Neural cell (in vitro differentiated cells): ENCODE measurements around the gene PTPRT. TPM values are rescaled to one million over a fixed set of nuclear protein-coding genes. Genes with fewer than 3 reads are reported as not detected.

ENCODE experiments used
- H2AFZ ChIP-seq: fragments of 200-600, 300-800 bp; sonication (generic), shearing (Covaris generic); 2 replicates; pipeline ENCODE4 v1.6.0; 2014; ENCODE audit warnings: low read depth, mild to moderate bottlenecking, antibody characterized with exemption, low read length, moderate library complexity
- H3F3A ChIP-seq: fragments of 200-600 bp; shearing (Covaris generic); 2 replicates; pipeline ENCODE4 v1.6.1; 2016; ENCODE audit warnings: mild to moderate bottlenecking, moderate library complexity, mixed read lengths, antibody characterized with exemption, low read length; ENCODE audit not compliant: insufficient read depth, poor library complexity, severe bottlenecking
- H3K27ac ChIP-seq: fragments of 200-600, 300-800 bp; sonication (generic), shearing (Covaris generic); 2 replicates; pipeline ENCODE4 v1.5.1; 2014; ENCODE audit warnings: mild to moderate bottlenecking, low read length, moderate library complexity
- H3K27me3 ChIP-seq: fragments of 300-800, 200-600 bp; sonication (generic), shearing (Covaris generic); 2 replicates; pipeline ENCODE4 v1.6.0; 2014; ENCODE audit warnings: mild to moderate bottlenecking, low read depth, low read length, moderate library complexity; ENCODE audit not compliant: insufficient read depth
- H3K36me3 ChIP-seq: fragments of 300-800, 200-600 bp; sonication (generic), shearing (Covaris generic); 2 replicates; pipeline ENCODE4 v1.5.1; 2014; ENCODE audit warnings: mild to moderate bottlenecking, antibody characterized with exemption, low read length, moderate library complexity; ENCODE audit not compliant: insufficient read depth
- H3K4me2 ChIP-seq: fragments of 300-800, 200-600 bp; sonication (generic), shearing (Covaris generic); 2 replicates; pipeline ENCODE4 v1.6.0; 2014; ENCODE audit warnings: mild to moderate bottlenecking, low read length
- H3K4me3 ChIP-seq: fragments of 300-800, 200-600 bp; sonication (generic), shearing (Covaris generic); 2 replicates; pipeline ENCODE4 v1.5.1; 2014; ENCODE audit warnings: mild to moderate bottlenecking, low read length, moderate library complexity
- H3K79me2 ChIP-seq: fragments of 200-600 bp; shearing (Covaris generic); replicated peaks from 2 replicates; pipeline ENCODE4 v1.6.0; 2014; ENCODE audit warnings: mild to moderate bottlenecking, low read length, moderate library complexity; ENCODE audit not compliant: insufficient read depth
- H3K9ac ChIP-seq: fragments of 300-800, 200-600 bp; sonication (generic), shearing (Covaris generic); 2 replicates; pipeline ENCODE4 v1.6.1; 2016; ENCODE audit warnings: mild to moderate bottlenecking, low read length, mixed read lengths
- H3K9me2 ChIP-seq: fragments of 200-600 bp; shearing (Covaris generic); 2 replicates; pipeline ENCODE4 v1.6.1; 2016; ENCODE audit warnings: mild to moderate bottlenecking, low read length, mixed read lengths; ENCODE audit not compliant: insufficient read depth
- H3K9me3 ChIP-seq: fragments of 200-600, 300-800 bp; sonication (generic), shearing (Covaris generic); 2 replicates; pipeline ENCODE4 v1.6.1; 2016; ENCODE audit warnings: mild to moderate bottlenecking, mixed run types, low read length, moderate library complexity, mixed read lengths
- H4K20me1 ChIP-seq: fragments of 200-600 bp; shearing (Covaris generic); 2 replicates; pipeline ENCODE4 v1.6.1; 2016; ENCODE audit warnings: mild to moderate bottlenecking, mixed run types; ENCODE audit not compliant: insufficient read depth
- CTCF ChIP-seq: fragments of 450-650 bp; IDR thresholded peaks from 2 replicates; pipeline ENCODE4 v1.5.1; 2014; ENCODE audit warnings: antibody characterized with exemption, mild to moderate bottlenecking, moderate library complexity; ENCODE audit not compliant: poor library complexity, severe bottlenecking
- EP300 ChIP-seq: fragments of 450-650 bp; conservative IDR thresholded peaks from 2 replicates; pipeline ENCODE4 v1.6.1; 2014; ENCODE audit warnings: antibody characterized with exemption, mild to moderate bottlenecking, moderate library complexity; ENCODE audit not compliant: poor library complexity, severe bottlenecking
- EZH2 ChIP-seq: fragments of 200-600, 300-800 bp; shearing (Covaris generic), sonication (generic); IDR thresholded peaks from 2 replicates; pipeline ENCODE4 v1.6.1; 2014; ENCODE audit warnings: antibody characterized with exemption, low read length, borderline replicate concordance, mild to moderate bottlenecking; ENCODE audit not compliant: insufficient read depth, poor library complexity, severe bottlenecking
- MXI1 ChIP-seq: fragments of 450-650 bp; conservative IDR thresholded peaks from 2 replicates; pipeline ENCODE4 v1.6.1; 2014; ENCODE audit warnings: antibody characterized with exemption, mild to moderate bottlenecking; ENCODE audit not compliant: poor library complexity, severe bottlenecking
- POLR2AphosphoS5 ChIP-seq: IDR thresholded peaks from 2 replicates; pipeline ENCODE4 v1.6.1; 2012
- RAD21 ChIP-seq: fragments of 450-650 bp; conservative IDR thresholded peaks from 2 replicates; pipeline ENCODE4 v1.6.1; 2014; ENCODE audit warnings: antibody characterized with exemption, mild to moderate bottlenecking, moderate library complexity
- REST ChIP-seq: IDR thresholded peaks from 2 replicates; pipeline ENCODE4 v1.6.1; 2012; ENCODE audit warnings: borderline replicate concordance
- SMC3 ChIP-seq: fragments of 450-650 bp; conservative IDR thresholded peaks from 2 replicates; pipeline ENCODE4 v1.6.1; 2014; ENCODE audit warnings: antibody characterized with exemption, mild to moderate bottlenecking, moderate library complexity; ENCODE audit not compliant: poor library complexity
- TAF1 ChIP-seq: IDR thresholded peaks from 2 replicates; pipeline ENCODE4 v1.6.1; 2012; ENCODE audit warnings: low read depth
- polyA plus RNA-seq: library from polyadenylated mRNA; depleted of rRNA; stranded (reverse); fragments of >200 nt; gene quantifications from 2 replicates; pipeline ENCODE4 v1.2.3, GENCODE V29; 2014

The PTPRT gene
- polyA plus RNA-seq, 1 donor from 2014 or later = 9.2 TPM

- H3K36me3 ChIP-seq = no peaks in the 10 kb centered on the region
- no peaks in the 10 kb centered on the region for H3K9me2 ChIP-seq
- no peak overlapping the region for H3K4me2 ChIP-seq
- no peaks in the 10 kb centered on the region for H3K27me3 ChIP-seq
- no peaks in the 10 kb centered on the region for H3K9me3 ChIP-seq
- no peak overlapping the region for H3K27ac ChIP-seq
- no peaks in the 10 kb centered on the region for H3F3A ChIP-seq
- H3K4me3 ChIP-seq = no peak overlapping the region
- H4K20me1 ChIP-seq = no peaks in the 10 kb centered on the region
- H3K79me2 ChIP-seq = no peaks in the 10 kb centered on the region
- no peak overlapping the region for H3K9ac ChIP-seq
- TF ChIP-seq SMC3 (no peak), CTCF (no peak), TAF1 (no peak), MXI1 (no peak), EP300 (no peak), RAD21 (no peak)
- no peak overlapping the region for H2AFZ ChIP-seq
These were observed 1016.3 kb downstream of the PTPRT start for GRCh38 chr20:42173440-42173839.

- Histone ChIP-seq H3K36me3 (no peaks in the 10 kb centered on the region), H3F3A (no peaks in the 10 kb centered on the region), H3K4me3 (no peak overlapping the region), H3K27ac (no peak overlapping the region), H3K4me2 (no peak overlapping the region), H4K20me1 (no peaks in the 10 kb centered on the region), H3K9ac (no peak overlapping the region), H3K9me3 (no peaks in the 10 kb centered on the region), H3K79me2 (no peaks in the 10 kb centered on the region), H2AFZ (no peak overlapping the region), H3K9me2 (no peaks in the 10 kb centered on the region), H3K27me3 (no peaks in the 10 kb centered on the region)
- no peak for TF ChIP-seq RAD21
- no peak for TF ChIP-seq EP300
- no peak for TF ChIP-seq SMC3
- no peak for TF ChIP-seq CTCF
- no peak for TF ChIP-seq POLR2AphosphoS5
- TF ChIP-seq MXI1 = no peak
- TF ChIP-seq TAF1 = no peak
- no peak for TF ChIP-seq REST
- no peak for TF ChIP-seq EZH2
These were observed 1025.4 kb downstream of the PTPRT start for GRCh38 chr20:42164121-42164890.
